Lower leg skin (tissue), 4 donors: ENCODE data around the gene RABEP2. TPM values are rescaled to one million over a fixed set of nuclear protein-coding genes. Genes with fewer than 3 reads are reported as not detected.
"Not testable (repeated sequence)": the region's sequence is repeated elsewhere in the genome, so short reads cannot be mapped to it uniquely, and the experiment has no call there.

Source experiments
- DNase-seq, 2 donors: peaks; one replicate each; pipeline ENCODE4 v3.0.0-alpha.2; 2019; ENCODE audit warnings: low spot score in 2 of 2
- H3K4me3 ChIP-seq: fragments of 200-600 bp; sonication (generic); 2 replicates; pipeline ENCODE4 v1.5.1; 2017; ENCODE audit warnings: mild to moderate bottlenecking, low read depth; ENCODE audit not compliant: poor library complexity, severe bottlenecking
- POLR2A ChIP-seq, 2 donors: fragments of 450-650 bp; IDR thresholded peaks; one replicate each; pipeline ENCODE4 v1.6.1; 2016 to 2017; ENCODE audit warnings: antibody characterized with exemption in 2 of 2, mild to moderate bottlenecking in 1 of 2, moderate library complexity in 1 of 2
- WGBS, 2 donors: methylation state at CpG; one replicate each; pipeline ENCODE4 v1.1.5; 2018; 5-methylcytosine and 5-hydroxymethylcytosine counted together
- intact Hi-C: fragments of 100-400 bp; cut with DNase I; formaldehyde crosslinking; loops from one replicate; pipeline ENCODE4 v1.15.0; 2023; ENCODE audit warnings: low total_unique reads
- total RNA-seq, 4 donors: library from RNA; depleted of rRNA; stranded (reverse); fragments of >200 nt; gene quantifications; one replicate each; pipeline ENCODE4 v1.1.0, GENCODE V29; 2016
- TF ChIP-seq, protein P1 (sequence below), 3 donors: fragments of 450-650 bp; IDR thresholded peaks; one replicate each; pipeline ENCODE4 v1.5.1; 2016; ENCODE audit warnings: antibody characterized with exemption in 3 of 3, mild to moderate bottlenecking in 3 of 3, moderate library complexity in 2 of 3

RABEP2 gene
- total RNA-seq, 4 donors from 2014 or later: 80.7 to 124 (median 94.9) TPM

DNA sequence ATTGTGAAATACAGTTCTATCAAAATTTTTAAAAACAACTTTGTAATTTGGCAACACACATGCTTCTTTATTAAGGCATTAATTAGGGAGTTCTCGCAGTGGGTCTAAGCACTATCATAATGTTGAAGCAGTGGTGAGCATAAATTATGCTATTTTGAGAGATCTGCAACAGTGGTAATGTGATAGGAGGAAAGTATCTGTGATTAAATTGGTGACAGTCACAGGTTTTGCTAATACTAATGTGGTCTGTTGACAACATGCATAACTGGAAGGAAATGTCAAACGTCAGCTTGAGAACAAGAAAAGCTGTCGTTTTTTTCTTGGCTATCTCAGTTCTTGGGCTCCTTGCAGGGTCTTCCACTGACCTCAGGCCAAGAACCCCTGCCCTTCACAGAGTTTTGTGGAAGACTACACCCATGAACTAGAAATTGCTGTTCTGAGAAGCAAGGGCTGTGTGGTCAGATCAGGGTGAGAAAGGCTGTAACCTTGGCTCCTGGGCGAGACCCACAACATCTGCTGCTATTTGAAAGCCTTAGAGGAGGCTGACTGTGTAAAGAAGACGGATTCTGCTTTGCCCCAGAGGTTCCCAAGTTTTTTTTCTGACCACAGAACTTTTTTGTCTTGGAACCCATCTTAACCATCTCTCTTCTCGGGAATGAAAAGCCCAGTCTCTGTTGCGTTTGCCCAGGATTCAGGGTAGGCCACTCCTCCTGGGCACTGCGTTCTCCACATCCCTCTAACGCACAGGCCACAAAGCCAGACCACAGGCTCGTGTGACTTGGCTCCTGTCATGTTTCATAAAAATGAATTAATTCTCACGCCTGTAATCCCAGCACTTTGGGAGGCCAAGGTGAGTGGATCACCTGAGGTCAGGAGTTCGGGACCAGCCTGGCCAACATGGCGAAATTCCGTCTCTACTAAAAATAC lies 32.8 kb downstream of the RABEP2 start:
- TF ChIP-seq, protein P1, sequence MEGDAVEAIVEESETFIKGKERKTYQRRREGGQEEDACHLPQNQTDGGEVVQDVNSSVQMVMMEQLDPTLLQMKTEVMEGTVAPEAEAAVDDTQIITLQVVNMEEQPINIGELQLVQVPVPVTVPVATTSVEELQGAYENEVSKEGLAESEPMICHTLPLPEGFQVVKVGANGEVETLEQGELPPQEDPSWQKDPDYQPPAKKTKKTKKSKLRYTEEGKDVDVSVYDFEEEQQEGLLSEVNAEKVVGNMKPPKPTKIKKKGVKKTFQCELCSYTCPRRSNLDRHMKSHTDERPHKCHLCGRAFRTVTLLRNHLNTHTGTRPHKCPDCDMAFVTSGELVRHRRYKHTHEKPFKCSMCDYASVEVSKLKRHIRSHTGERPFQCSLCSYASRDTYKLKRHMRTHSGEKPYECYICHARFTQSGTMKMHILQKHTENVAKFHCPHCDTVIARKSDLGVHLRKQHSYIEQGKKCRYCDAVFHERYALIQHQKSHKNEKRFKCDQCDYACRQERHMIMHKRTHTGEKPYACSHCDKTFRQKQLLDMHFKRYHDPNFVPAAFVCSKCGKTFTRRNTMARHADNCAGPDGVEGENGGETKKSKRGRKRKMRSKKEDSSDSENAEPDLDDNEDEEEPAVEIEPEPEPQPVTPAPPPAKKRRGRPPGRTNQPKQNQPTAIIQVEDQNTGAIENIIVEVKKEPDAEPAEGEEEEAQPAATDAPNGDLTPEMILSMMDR (IDR thresholded peaks at IDR 0.05): no peak
- TF ChIP-seq POLR2A (IDR thresholded peaks at IDR 0.05): no peak
- DNase-seq: no peak
- WGBS, 2 donors: 68% methylated on average over 14 of the region's 14 CpGs
- intact Hi-C loops: no loop called here
- no peak overlapping the region for H3K4me3 ChIP-seq

DNA sequence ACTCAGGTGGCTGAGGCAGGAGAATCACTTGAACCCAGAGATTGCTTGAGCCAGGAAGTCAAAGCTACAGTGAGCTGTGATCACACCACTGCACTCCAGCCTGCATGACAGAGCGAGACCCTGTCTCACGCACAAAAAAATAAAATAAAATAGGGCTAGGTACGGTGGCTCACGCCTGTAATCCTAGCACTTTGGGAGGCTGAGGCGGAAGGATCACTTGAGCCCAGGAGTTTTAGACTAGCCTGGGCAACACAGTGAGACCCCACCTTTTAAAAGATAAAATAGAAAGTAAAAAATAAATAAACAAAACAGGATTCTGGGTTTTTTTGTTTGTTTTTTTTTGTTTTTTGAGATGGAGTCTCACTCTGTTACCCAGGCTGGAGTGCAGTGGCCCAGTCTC lies 34.7 kb downstream of the RABEP2 start:
- intact Hi-C loops, H3K4me3 ChIP-seq, DNase-seq: not testable (repeated sequence)
- 92 to 99% methylated on average over 5 of the region's 5 CpGs for WGBS, 2 donors

GRCh38 chr16:28886945-28887344 lies 38.1 kb downstream of the RABEP2 start:
- TF ChIP-seq, protein P1 (IDR thresholded peaks at IDR 0.05): no peak
- TF ChIP-seq POLR2A (IDR thresholded peaks at IDR 0.05): no peak
- 63 to 64% methylated on average over 10 of the region's 10 CpGs for WGBS, 2 donors

DNA sequence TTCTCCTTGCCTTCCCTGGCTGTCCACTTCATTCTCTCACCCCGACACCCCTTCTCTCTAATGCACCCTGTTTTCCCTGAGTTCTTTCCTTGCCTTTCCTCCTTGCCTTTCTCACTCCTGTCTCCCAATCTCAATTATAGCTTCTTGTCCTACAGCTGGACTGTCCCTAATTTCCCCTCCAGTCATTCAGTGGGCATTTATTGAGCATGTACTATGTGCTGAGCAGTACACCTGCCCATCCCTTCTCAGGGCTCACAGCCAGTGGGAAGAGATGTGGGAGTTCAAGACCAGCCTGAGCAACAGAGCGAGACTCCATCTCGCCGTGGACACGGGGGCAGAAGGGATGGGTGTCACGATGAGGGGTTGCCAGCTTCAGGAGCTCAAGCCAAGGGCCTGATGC lies 41.0 kb downstream of the RABEP2 start:
- H3K4me3 ChIP-seq: no peak overlapping the region
- DNase-seq: no peak
- 92 to 94% methylated on average over 6 of the region's 6 CpGs for whole genome bisulfite sequencing, 2 donors
- intact Hi-C loops: no loop called here
- TF ChIP-seq, protein P1 (IDR thresholded peaks at IDR 0.05): no peak
- TF ChIP-seq POLR2A (IDR thresholded peaks at IDR 0.05): no peak

More at GRCh38 chr16:28886945-28887344, 38.1 kb downstream of the RABEP2 start:
- H3K4me3 ChIP-seq: no peak overlapping the region
- intact Hi-C loops: no loop called here
- DNase-seq: no peak

DNA sequence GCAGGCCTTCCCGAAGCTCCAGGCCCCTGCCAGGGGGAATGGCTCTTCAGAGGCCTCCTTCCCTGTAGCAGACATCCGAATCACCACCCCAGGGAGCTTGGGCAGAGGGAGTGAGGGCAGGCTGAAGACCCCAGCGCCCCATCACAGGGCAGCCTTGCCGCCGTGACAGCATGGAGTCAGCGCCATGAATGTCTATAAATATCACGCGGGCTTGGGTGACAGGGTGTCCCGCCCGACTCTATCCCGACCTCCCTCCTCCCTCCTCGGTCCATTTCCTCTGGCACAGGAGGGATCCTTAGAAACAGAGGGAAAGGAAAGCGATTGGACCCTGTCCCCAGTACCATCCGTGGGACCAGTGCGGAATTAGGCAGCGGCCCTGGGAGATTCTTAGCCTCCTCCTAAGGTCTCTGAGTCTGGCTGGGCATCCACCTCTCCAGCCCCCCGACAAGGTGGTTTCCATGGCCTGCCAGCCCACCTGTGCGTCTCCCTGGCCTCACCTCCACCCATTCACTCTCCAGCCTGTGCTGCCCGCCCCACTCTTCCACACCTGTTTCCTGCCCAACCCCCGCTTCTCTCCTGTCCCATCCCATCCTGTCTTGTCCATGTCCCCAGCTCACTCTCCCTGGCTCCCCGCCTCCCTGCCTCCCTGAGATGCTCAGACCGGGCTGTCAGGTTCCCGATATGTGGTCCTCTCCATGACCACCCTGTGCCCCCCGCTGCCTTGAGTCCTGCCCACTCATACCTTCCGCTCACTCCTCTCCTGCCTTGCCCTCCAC lies 41.6 kb downstream of the RABEP2 start:
- WGBS, 2 donors: 58 to 69% methylated on average over 20 to 25 of the region's 25 CpGs
- H3K4me3 ChIP-seq: no peak overlapping the region
- TF ChIP-seq POLR2A (IDR thresholded peaks at IDR 0.05): no peak
- TF ChIP-seq, protein P1 (IDR thresholded peaks at IDR 0.05): no peak
- DNase-seq: no peak
- intact Hi-C loops: no loop called here

- TF ChIP-seq POLR2A (IDR thresholded peaks at IDR 0.05): no peak
- TF ChIP-seq, protein P1 (IDR thresholded peaks at IDR 0.05): no peak
- intact Hi-C loops: no loop called here
- no peak overlapping the region for H3K4me3 ChIP-seq
- WGBS, 2 donors: 47 to 52% methylated on average over 24 of the region's 24 CpGs
- DNase-seq: no peak
Observed at GRCh38 chr16:28882551-28883160, 42.4 kb downstream of the RABEP2 start.

DNA sequence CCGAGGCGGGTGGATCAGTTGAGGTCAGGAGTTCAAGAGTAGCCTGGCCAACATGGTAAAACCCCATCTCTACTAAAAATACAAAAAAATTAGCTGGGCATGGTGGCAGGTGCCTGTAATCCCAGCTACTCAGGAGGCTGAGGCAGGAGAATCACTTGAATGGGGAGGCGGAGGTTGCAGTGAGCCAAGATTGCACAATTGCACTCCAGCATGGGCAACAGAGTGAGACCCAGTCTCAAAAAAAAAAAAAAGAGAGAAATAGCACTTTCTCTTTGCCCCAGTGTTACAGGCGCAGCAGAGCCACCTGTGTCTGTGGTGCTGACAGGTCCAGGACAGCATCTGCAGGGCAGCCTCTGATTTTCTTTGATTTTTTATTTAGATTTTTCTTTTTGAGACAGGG lies 43.5 kb downstream of the RABEP2 start:
- DNase-seq, intact Hi-C loops, H3K4me3 ChIP-seq: not testable (repeated sequence)
- 79 to 89% methylated on average over 4 of the region's 4 CpGs for WGBS, 2 donors
